Esophagus squamous epithelium (tissue), 5 donors: Measurements from ENCODE around the gene ASCL1. TPM values are rescaled to one million over a fixed set of nuclear protein-coding genes. Genes with fewer than 3 reads are reported as not detected.

Experiments used
- DNase-seq: peaks from one replicate; lab custom pipeline; 2025; lab: John Stamatoyannopoulos, UW
- H3K27ac ChIP-seq, 4 donors: fragments of 200-600 bp; sonication (generic); one replicate each; pipeline ENCODE4 v1.5.1; 2016 to 2019; ENCODE audit warnings: mild to moderate bottlenecking in 1 of 4
- H3K27me3 ChIP-seq, 4 donors: fragments of 200-600 bp; sonication (generic); 1 replicate in 3 of 4; 2 replicates in 1 of 4; pipeline versions ENCODE4 v1.5.1 to v1.6.0; 2017 to 2021; ENCODE audit warnings: antibody characterized with exemption in 1 of 4
- H3K36me3 ChIP-seq, 3 donors: fragments of 200-600 bp; sonication (generic); one replicate each; pipeline ENCODE4 v1.5.1; 2016 to 2019
- H3K4me1 ChIP-seq, 3 donors: fragments of 200-600 bp; sonication (generic); one replicate each; pipeline ENCODE4 v1.5.1; 2017 to 2019
- H3K4me3 ChIP-seq, 4 donors: fragments of 200-600 bp; sonication (generic); 1 replicate in 3 of 4; 2 replicates in 1 of 4; pipeline ENCODE4 v1.5.1; 2016 to 2019; ENCODE audit warnings: mild to moderate bottlenecking in 2 of 4, moderate library complexity in 1 of 4
- H3K9me3 ChIP-seq, 3 donors: fragments of 200-600 bp; sonication (generic); one replicate each; pipeline ENCODE4 v1.5.1; 2016 to 2019
- CTCF ChIP-seq, 6 experiments: fragments of 450-650 bp in 4 of 6; fragments of 200-600 bp in 2 of 6; sonication (generic) in 2 of 6; IDR thresholded peaks; one replicate each; pipeline ENCODE4 v1.5.1; 2016 to 2019; ENCODE audit warnings: antibody characterized with exemption in 6 of 6, mild to moderate bottlenecking in 4 of 6, moderate library complexity in 4 of 6
- POLR2A ChIP-seq, 4 donors: fragments of 450-650 bp; IDR thresholded peaks; one replicate each; pipeline ENCODE4 v1.6.1; 2017; ENCODE audit warnings: antibody characterized with exemption in 4 of 4, mild to moderate bottlenecking in 4 of 4, moderate library complexity in 3 of 4
- WGBS, 2 donors: methylation state at CpG; one replicate each; pipeline ENCODE4 v1.1.5; 2018; 5-methylcytosine and 5-hydroxymethylcytosine counted together
- intact Hi-C: fragments of 100-400 bp; cut with DNase I; formaldehyde crosslinking; loops from one replicate; pipeline ENCODE4 v1.15.0; 2022
- total RNA-seq, 4 donors: library from RNA; depleted of rRNA; stranded (reverse); fragments of >200 nt; gene quantifications; one replicate each; pipeline ENCODE4 v1.1.0, GENCODE V29; 2016
- donor health status: DM: yes; HTN: yes; CAD: no.

ASCL1 gene
- total RNA-seq, 4 donors from 2014 or later = not detected

- H3K27ac ChIP-seq = no peak overlapping the region
- no peak for DNase-seq
- intact Hi-C loops = no loop called here
- whole genome bisulfite sequencing, 2 donors = 8 to 12% methylated on average over 5 to 20 of the region's 21 CpGs
- TF ChIP-seq POLR2A (IDR thresholded peaks at IDR 0.05) (no peak), CTCF (IDR thresholded peaks at IDR 0.05) (no peak)
- H3K27me3 ChIP-seq = peaks cover 0 to 97% (median 13%) of the 10 kb centered on the region in 4 donors
- peaks cover 0 to 7% (median 0%) of the 10 kb centered on the region in 3 donors for H3K4me1 ChIP-seq
- no peak overlapping the region for H3K4me3 ChIP-seq
- no peaks in the 10 kb centered on the region for H3K36me3 ChIP-seq
- no peaks in the 10 kb centered on the region for H3K9me3 ChIP-seq
Measured at GRCh38 chr12:102950950-102951619, 6.4 kb upstream of the ASCL1 start.

GRCh38 chr12:102951841-102952240 is 5.6 kb upstream of the ASCL1 start:
- H3K4me1 ChIP-seq = peaks cover 0 to 15% (median 0%) of the 10 kb centered on the region in 3 donors
- H3K27ac ChIP-seq = no peak overlapping the region
- intact Hi-C loops = no loop called here
- no peak overlapping the region for H3K4me3 ChIP-seq
- 28 to 42% methylated on average over 6 to 9 of the region's 9 CpGs for WGBS, 2 donors
- H3K27me3 ChIP-seq = peaks cover 0 to 99% (median 16%) of the 10 kb centered on the region in 4 donors
- DNase-seq = no peak
- H3K9me3 ChIP-seq = no peaks in the 10 kb centered on the region
- H3K36me3 ChIP-seq = no peaks in the 10 kb centered on the region
- TF ChIP-seq CTCF (IDR thresholded peaks at IDR 0.05) = no peak

GRCh38 chr12:102953221-102953620 is 4.3 kb upstream of the ASCL1 start:
- intact Hi-C loops = no loop called here
- Histone ChIP-seq H3K9me3 (no peaks in the 10 kb centered on the region), H3K27me3 (peaks cover 0 to 100% (median 19%) of the 10 kb centered on the region in 4 donors), H3K4me1 (peaks cover 9 to 28% (median 10%) of the 10 kb centered on the region in 3 donors), H3K36me3 (no peaks in the 10 kb centered on the region), H3K4me3 (no peak overlapping the region), H3K27ac (no peak overlapping the region)
- DNase-seq = no peak
- no peak for TF ChIP-seq CTCF (IDR thresholded peaks at IDR 0.05)
- TF ChIP-seq POLR2A (IDR thresholded peaks at IDR 0.05) = no peak

DNA sequence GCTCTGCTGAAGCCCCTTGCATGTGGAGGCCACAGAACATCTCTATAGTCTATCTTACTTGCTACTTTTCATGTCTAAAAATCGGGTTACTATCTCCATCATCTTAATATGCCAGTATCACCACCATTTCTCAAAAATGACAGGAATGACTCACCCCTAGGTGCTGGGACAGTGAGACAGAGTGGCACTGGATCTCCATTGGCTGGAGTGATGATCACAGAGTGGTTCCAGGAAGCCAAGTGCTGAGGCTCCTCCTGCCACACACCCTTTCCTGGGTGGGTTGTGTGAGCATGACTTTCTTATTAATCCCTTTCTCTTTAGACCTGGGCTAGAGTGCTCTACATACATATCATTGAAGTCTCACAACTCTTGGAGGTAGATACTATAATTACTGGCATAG is 3.3 kb upstream of the ASCL1 start:
- peaks cover 0 to 100% (median 21%) of the 10 kb centered on the region in 4 donors for H3K27me3 ChIP-seq

More for the DNA sequence above, 3.3 kb upstream of the ASCL1 start:
- intact Hi-C loops = no loop called here
- Histone ChIP-seq H3K4me1 (peaks cover 10 to 36% (median 13%) of the 10 kb centered on the region in 3 donors), H3K36me3 (no peaks in the 10 kb centered on the region), H3K4me3 (no peak overlapping the region), H3K9me3 (no peaks in the 10 kb centered on the region), H3K27ac (no peak overlapping the region)
- TF ChIP-seq CTCF (IDR thresholded peaks at IDR 0.05) (no peak), POLR2A (IDR thresholded peaks at IDR 0.05) (no peak)
- no peak for DNase-seq
- 45% methylated on average over 1 of the region's 1 CpG; no CpG with 5 or more reads in 1 of the 2 donors for WGBS, 2 donors
